GM19438 (cell line): ENCODE results near the gene PER1.

Experiments
- ATAC-seq: cut with Tn5 transposase; IDR thresholded peaks from one replicate; pipeline ENCODE4 v1.9.1; 2021; ENCODE audit warnings: low read depth; ENCODE audit not compliant: unreplicated experiment

The PER1 gene, protein sequence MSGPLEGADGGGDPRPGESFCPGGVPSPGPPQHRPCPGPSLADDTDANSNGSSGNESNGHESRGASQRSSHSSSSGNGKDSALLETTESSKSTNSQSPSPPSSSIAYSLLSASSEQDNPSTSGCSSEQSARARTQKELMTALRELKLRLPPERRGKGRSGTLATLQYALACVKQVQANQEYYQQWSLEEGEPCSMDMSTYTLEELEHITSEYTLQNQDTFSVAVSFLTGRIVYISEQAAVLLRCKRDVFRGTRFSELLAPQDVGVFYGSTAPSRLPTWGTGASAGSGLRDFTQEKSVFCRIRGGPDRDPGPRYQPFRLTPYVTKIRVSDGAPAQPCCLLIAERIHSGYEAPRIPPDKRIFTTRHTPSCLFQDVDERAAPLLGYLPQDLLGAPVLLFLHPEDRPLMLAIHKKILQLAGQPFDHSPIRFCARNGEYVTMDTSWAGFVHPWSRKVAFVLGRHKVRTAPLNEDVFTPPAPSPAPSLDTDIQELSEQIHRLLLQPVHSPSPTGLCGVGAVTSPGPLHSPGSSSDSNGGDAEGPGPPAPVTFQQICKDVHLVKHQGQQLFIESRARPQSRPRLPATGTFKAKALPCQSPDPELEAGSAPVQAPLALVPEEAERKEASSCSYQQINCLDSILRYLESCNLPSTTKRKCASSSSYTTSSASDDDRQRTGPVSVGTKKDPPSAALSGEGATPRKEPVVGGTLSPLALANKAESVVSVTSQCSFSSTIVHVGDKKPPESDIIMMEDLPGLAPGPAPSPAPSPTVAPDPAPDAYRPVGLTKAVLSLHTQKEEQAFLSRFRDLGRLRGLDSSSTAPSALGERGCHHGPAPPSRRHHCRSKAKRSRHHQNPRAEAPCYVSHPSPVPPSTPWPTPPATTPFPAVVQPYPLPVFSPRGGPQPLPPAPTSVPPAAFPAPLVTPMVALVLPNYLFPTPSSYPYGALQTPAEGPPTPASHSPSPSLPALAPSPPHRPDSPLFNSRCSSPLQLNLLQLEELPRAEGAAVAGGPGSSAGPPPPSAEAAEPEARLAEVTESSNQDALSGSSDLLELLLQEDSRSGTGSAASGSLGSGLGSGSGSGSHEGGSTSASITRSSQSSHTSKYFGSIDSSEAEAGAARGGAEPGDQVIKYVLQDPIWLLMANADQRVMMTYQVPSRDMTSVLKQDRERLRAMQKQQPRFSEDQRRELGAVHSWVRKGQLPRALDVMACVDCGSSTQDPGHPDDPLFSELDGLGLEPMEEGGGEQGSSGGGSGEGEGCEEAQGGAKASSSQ (N-terminal part only)

GRCh38 chr17:8152112-8152775, at the start of gene PER1:
TSS of gene PER1 (minus strand) at chr17:8152404. CDS start at chr17:8150706, 1,698 bp downstream.
- ATAC-seq, result no peak

DNA sequence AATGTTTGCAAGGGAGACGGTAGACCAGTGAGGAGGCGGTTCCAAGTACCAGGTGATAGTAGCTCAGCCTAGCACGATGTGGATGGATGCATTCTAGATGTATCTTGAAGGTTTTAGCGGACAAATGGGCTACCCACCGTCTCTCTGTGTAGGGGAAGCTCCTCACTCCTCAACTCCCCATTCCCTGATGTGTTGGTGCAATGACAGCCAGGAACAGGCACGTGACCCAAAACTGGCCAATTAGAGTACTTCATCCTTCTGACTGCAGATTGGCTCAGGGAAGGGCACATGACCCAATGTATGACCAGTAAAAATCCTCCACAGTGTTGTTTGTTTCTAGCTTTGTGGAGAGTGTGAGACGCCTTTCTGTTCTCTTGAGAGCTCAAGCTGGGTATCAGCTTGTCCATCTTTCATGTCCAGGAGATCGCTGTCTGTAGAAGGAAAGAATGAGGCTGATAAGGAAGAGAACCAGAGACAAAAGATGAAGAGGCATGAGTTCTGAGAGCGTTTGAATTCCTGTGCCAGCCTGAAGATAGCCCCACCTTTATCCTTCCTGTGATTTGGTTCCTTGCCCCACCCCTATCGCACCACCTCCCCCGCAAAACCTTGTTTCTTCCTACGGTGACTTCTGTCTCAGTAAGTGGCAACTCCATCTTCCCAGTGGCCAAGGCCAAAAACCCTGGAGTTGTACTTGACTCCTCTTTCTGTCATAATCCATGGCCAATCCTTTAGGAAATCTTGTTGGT, 40.0 kb upstream of the PER1 start:
- no peak for ATAC-seq

- ATAC-seq, result no peak
Measured at GRCh38 chr17:8190506-8190905, 38.3 kb upstream of the PER1 start.

DNA sequence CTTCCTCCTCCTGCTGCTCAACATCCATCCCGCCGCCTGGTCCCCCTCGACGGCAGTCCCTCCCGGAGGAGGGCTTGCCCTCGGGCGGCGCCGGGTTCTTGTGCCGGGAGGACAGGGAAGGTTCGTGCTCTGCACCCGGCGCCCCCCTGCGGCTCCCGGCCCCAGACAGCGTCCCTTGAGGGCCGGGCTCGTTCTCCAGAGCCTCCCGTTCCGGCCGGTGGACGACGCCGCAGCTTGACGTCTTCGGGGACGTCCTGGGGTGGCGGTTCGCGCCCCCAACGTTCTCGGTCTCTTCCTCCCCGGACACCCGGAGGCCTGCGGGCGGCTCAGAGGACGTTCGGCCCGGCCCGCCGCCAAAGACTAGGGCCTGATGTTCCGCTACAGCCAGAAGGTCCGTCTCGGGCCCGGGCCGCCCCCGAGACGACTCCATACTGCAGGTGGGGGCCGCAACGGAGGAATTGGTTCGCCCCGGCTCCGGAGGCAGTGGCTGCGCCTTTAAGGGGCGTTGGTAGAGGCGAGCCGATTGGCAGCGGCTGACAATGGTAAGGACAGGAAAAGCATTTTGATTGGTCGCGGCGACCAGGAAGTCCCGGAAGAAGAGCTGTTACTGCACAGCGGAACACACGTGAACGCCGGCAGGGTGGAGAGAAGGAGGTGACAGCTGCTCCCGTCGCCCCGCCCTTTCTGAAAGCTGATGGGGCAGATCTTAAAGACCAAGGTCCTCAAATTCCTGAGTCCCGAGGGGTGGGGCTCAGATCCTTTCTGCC, 37.7 kb upstream of the PER1 start, which contains the start of gene BORCS6:
Gene BORCS6 (minus strand): TSS at position 470 of the 767 bp plus-strand sequence. CDS start 40 bp downstream, at position 430.
- peak; percentile 51 for ATAC-seq

DNA sequence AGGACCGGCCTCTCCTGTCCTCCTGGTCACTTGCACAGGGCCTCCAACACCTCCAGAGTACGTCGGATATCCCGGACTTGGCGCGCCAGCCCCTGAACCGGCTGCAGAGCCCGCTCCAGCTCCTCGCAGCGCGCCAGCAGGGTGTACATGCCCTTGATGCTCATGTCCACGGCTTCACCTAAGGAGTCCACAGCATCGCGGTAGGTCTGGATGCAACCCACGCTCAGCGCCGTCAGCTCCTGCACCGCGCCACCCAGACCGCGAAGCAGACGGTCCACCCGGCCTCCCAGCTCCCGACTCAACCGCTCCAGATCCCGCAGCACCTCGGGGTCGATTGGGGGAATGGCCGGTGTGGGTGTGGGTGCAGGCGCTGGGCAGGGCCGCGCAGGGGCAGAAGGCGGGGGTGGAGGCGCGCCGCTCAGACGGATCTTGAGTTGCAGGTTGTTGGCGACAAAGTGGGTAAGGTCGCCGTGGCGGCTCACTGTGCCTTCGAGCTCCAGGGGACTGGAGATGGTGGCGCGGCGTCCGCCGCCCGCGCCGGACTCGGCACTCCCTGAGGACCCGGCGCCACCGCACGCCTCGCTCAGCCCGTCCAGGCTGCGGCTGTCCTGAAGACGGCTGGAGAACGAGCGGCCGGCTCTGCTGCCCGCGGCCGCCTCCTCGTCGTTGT, 37.0 kb upstream of the PER1 start:
- ATAC-seq, result no peak

- ATAC-seq, result no peak
Measured at GRCh38 chr17:8188263-8188839, 36.1 kb upstream of the PER1 start.

DNA sequence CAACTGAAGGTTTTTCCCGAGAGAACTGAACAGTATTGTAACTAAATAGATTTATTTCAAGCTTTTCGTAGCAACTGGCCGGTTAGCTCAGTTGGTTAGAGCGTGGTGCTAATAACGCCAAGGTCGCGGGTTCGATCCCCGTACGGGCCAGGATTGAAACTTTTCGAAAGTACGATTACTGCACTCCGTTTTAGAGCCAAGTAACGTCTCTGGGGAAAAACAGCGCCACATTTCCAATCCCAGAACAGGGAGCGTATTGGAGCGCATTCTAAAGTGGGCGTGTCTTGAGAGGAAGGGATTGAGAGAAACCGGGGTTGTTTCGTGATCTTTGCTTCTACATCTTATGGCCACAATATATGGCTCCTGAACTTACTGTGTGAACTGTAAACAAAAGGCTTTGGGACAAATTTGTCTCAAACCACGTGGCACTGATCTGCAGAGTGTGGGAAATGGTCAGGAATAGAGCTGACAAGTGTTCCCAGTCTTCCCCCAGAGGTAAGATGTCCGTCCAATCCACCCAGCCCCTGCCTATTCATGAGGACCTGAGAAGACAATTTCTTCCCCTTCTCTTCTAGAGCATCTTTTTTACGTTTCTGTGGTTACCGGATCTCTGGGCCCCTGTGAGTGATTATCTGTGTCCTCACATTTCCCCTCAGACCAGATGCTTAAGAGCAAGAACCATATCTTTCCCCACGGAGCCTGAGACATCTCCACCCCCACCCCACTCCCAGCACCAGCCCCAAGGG, 35.5 kb upstream of the PER1 start:
- ATAC-seq, result peak; percentile 22

GRCh38 chr17:8186787-8187516, 34.7 kb upstream of the PER1 start:
- ATAC-seq, result peak; percentile 9

- no peak for ATAC-seq
Measured at GRCh38 chr17:8186446-8186786, 34.2 kb upstream of the PER1 start.

- ATAC-seq, result no peak
Measured at GRCh38 chr17:8185582-8186445, 33.6 kb upstream of the PER1 start.

DNA sequence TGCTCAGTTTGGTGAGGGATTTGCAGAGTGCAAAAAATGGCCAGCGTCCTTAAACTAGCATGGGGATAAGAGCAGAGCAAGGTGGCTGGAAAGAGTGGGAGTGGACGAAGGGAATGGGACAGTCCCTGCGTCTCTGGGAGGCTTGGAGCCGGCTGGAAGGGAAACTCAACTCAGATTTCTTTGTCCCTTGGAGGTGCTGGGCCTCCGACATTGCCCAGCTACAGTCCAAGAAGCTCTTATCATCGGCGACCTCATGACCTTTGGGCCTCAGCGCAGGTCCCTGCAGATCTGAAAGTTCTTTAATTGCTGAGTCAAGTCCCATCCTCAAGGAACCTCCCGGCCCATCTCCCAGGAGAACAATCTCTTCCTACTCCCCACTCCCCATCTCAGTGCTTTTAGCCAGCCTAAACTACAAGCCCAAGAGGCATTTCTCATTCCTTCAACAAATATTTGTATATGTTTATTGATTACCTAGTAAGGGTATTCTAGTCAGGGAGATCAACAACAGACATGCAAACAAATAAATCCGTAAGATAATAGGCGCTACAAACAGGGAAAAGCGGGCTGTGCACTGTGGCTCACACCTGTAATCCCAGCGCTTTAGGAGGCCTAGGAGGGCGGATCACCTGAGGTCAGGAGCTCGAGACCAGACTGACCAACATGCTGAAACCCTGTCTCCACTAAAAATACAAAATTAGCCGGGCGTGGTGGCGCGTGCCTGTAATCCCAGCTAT, 25.0 kb upstream of the PER1 start:
- ATAC-seq, result no peak

- ATAC-seq, result peak; percentile 57
Measured at GRCh38 chr17:8176197-8176940, 24.2 kb upstream of the PER1 start, which contains the start of gene TMEM107. TSS of gene TMEM107 (minus strand) at chr17:8176380. CDS start at chr17:8176286, 94 bp downstream.

GRCh38 chr17:8175795-8176196, 23.6 kb upstream of the PER1 start:
- ATAC-seq, result peak; percentile 13

DNA sequence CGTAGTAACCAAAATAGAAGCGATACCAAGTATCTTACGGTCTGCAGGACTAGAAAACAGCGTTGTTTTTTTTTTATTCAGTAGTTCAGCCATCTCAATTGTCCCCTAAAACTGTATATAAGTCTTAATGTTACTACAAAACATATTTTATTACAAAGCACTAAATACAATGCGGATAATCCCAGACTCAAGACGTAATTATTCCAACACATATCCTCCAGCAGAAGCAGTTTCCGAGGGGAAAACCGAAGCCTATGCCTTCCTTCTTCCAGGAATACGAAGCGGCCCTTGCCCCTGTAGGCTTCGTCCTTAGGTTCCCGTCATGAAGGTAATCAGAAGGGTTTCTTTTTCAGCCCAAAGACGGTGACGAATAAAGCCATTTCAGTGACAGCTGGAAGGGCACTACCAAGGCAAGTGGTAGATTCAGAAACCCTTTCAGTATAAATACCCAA, 21.7 kb upstream of the PER1 start:
- no peak for ATAC-seq
